DND-41 (cell line): ENCODE measurements around the gene PSEN1.

Source experiments
- ATAC-seq: fragments of 200-7000 bp; cut with Tn5 transposase; 3 replicates; pipeline ENCODE4 v1.9.1; 2021; ENCODE audit warnings: low read depth; ENCODE audit not compliant: insufficient read depth
- DNase-seq: peaks from one replicate; pipeline ENCODE4 v3.0.0-alpha.2; 2020
- H2AFZ ChIP-seq: 2 replicates; pipeline ENCODE4 v1.6.0; 2012; ENCODE audit warnings: low read depth, low read length
- H3K27ac ChIP-seq: 2 replicates; pipeline ENCODE4 v1.5.1; 2012; ENCODE audit warnings: low read length, inconsistent platforms
- H3K27me3 ChIP-seq: fragments of 200-600 bp; sonication (generic); 2 replicates; pipeline ENCODE4 v1.6.0; 2012; ENCODE audit warnings: low read length, mild to moderate bottlenecking, inconsistent platforms; ENCODE audit not compliant: insufficient read depth, poor library complexity
- H3K36me3 ChIP-seq: 2 replicates; pipeline ENCODE4 v1.5.1; 2012; ENCODE audit warnings: low read length, inconsistent platforms; ENCODE audit not compliant: insufficient read depth
- H3K4me1 ChIP-seq: 2 replicates; pipeline ENCODE4 v1.5.1; 2012; ENCODE audit warnings: mild to moderate bottlenecking, low read length; ENCODE audit not compliant: insufficient read depth
- H3K4me2 ChIP-seq: 2 replicates; pipeline ENCODE4 v1.6.0; 2012; ENCODE audit warnings: mild to moderate bottlenecking, moderate library complexity, low read length, inconsistent platforms; ENCODE audit not compliant: insufficient read depth
- H3K4me3 ChIP-seq, 2 experiments: fragments of 200-600 bp in 1 of 2; shearing (Covaris generic) in 1 of 2; 2 replicates each; pipeline ENCODE4 v1.5.1; 2012 to 2016; ENCODE audit warnings: inconsistent platforms in 2 of 2, low read length in 2 of 2, mild to moderate bottlenecking in 2 of 2, low read depth in 1 of 2, moderate library complexity in 1 of 2
- H3K79me2 ChIP-seq: 2 replicates; pipeline ENCODE4 v1.6.0; 2012; ENCODE audit warnings: low read length, inconsistent platforms; ENCODE audit not compliant: insufficient read depth
- H3K9ac ChIP-seq: 2 replicates; pipeline ENCODE4 v1.6.0; 2012; ENCODE audit warnings: low read depth, mild to moderate bottlenecking, inconsistent platforms, low read length, moderate library complexity
- H3K9me3 ChIP-seq: 2 replicates; pipeline ENCODE4 v1.5.1; 2012; ENCODE audit warnings: low read length, moderate library complexity, mild to moderate bottlenecking, inconsistent platforms; ENCODE audit not compliant: insufficient read depth, severe bottlenecking
- H4K20me1 ChIP-seq: 2 replicates; pipeline ENCODE4 v1.6.0; 2012; ENCODE audit warnings: low read length; ENCODE audit not compliant: insufficient read depth
- EZH2 ChIP-seq: IDR thresholded peaks from 3 replicates; pipeline ENCODE4 v1.6.1; 2012; ENCODE audit warnings: borderline replicate concordance, low read depth, mild to moderate bottlenecking, moderate library complexity, low read length, inconsistent platforms; ENCODE audit not compliant: severe bottlenecking
- TF ChIP-seq, protein P1 (sequence below): IDR thresholded peaks from 2 replicates; pipeline ENCODE4 v1.5.1; 2012; ENCODE audit warnings: borderline replicate concordance, low read length, moderate library complexity, mild to moderate bottlenecking; ENCODE audit not compliant: poor library complexity, severe bottlenecking; ENCODE audit errors: extremely low read depth

Gene PSEN1

DNA sequence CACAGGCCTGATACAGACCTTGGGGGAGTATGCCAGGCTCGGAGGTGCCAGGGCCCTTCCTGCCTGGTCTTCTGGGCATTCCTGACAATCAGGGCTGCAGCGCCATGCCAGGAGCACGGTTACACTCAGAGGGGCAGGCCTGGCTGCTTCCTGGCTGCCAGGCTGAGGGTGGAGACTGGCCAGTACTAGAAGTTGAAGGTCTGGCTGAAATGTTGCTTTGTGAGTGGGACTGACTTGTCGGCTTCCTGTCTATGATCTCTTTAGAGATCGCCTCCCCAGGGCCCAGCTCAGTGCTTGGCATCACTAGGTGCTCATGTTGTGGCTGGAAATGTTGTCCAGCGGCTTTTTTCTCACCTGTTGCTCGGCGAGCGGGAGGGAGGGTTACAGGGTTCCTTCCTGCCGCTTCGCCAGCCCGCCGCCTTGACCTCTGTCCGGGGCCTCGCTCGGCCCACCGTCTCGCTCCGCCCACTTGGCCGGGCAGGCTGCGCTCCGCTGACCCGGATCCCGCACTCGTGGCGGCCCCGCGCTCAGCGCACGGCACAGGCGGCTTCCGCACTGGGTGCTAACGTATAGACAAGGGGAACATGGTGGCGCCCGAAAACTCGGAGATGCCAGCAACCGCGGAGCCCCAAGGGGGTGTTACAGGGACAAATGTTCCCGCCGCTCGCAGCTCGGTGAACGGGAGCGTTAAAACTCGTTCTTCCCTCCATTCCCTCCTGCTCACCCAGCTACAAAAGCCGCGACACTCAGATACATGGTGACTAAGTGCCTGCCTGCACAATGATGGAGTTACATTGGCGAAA lies 133.6 kb downstream of the PSEN1 start:
- H3K79me2 ChIP-seq: no peaks in the 10 kb centered on the region
- H4K20me1 ChIP-seq: no peaks in the 10 kb centered on the region
- H2AFZ ChIP-seq: no peak overlapping the region
- no peaks in the 10 kb centered on the region for H3K9me3 ChIP-seq
- no peaks in the 10 kb centered on the region for H3K27me3 ChIP-seq
- H3K4me1 ChIP-seq: no peaks in the 10 kb centered on the region
- no peak overlapping the region for H3K4me2 ChIP-seq
- no peak for DNase-seq
- H3K4me3 ChIP-seq: no peak overlapping the region
- H3K36me3 ChIP-seq: peaks cover 9% of the 10 kb centered on the region
- H3K27ac ChIP-seq: no peak overlapping the region
- H3K9ac ChIP-seq: no peak overlapping the region
- TF ChIP-seq, protein P1, sequence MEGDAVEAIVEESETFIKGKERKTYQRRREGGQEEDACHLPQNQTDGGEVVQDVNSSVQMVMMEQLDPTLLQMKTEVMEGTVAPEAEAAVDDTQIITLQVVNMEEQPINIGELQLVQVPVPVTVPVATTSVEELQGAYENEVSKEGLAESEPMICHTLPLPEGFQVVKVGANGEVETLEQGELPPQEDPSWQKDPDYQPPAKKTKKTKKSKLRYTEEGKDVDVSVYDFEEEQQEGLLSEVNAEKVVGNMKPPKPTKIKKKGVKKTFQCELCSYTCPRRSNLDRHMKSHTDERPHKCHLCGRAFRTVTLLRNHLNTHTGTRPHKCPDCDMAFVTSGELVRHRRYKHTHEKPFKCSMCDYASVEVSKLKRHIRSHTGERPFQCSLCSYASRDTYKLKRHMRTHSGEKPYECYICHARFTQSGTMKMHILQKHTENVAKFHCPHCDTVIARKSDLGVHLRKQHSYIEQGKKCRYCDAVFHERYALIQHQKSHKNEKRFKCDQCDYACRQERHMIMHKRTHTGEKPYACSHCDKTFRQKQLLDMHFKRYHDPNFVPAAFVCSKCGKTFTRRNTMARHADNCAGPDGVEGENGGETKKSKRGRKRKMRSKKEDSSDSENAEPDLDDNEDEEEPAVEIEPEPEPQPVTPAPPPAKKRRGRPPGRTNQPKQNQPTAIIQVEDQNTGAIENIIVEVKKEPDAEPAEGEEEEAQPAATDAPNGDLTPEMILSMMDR: no peak
- TF ChIP-seq EZH2: no peak
- 0 out of 3 replicates have a peak, but pooled peaks have one; percentile 10 for ATAC-seq

DNA sequence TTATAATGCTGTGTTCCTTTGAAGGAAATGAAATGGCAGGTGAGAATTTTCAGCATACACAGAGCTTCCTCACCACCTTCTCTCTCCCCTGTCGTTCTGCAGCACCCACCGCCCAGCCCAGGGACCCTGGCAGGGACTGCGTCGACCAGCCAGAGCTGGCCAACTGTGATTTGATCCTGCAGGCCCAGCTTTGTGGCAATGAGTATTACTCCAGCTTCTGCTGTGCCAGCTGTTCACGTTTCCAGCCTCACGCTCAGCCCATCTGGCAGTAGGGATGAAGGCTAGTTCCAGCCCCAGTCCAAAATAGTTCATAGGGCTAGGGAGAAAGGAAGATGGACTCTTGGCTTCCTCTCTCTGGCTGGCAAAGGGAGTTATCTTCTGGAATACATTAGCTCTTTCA lies 136.1 kb downstream of the PSEN1 start:
- no peak for TF ChIP-seq EZH2
- TF ChIP-seq, protein P1: no peak

More for the DNA sequence above, 136.1 kb downstream of the PSEN1 start:
- Histone ChIP-seq H4K20me1 (no peaks in the 10 kb centered on the region), H3K27me3 (no peaks in the 10 kb centered on the region), H3K4me3 (no peak overlapping the region), H3K9ac (no peak overlapping the region), H3K36me3 (peaks cover 24% of the 10 kb centered on the region), H2AFZ (no peak overlapping the region), H3K27ac (no peak overlapping the region), H3K4me2 (no peak overlapping the region), H3K4me1 (no peaks in the 10 kb centered on the region), H3K9me3 (no peaks in the 10 kb centered on the region), H3K79me2 (no peaks in the 10 kb centered on the region)
- DNase-seq (no peak), ATAC-seq (no peak)
